NCI-H2196 (cell line): ENCODE measurements around the gene TNN.

Experiments
- DNase-seq: peaks from one replicate; lab custom pipeline; 2025; ENCODE audit not compliant: unreplicated experiment; lab: John Stamatoyannopoulos, UW

Gene TNN

DNA sequence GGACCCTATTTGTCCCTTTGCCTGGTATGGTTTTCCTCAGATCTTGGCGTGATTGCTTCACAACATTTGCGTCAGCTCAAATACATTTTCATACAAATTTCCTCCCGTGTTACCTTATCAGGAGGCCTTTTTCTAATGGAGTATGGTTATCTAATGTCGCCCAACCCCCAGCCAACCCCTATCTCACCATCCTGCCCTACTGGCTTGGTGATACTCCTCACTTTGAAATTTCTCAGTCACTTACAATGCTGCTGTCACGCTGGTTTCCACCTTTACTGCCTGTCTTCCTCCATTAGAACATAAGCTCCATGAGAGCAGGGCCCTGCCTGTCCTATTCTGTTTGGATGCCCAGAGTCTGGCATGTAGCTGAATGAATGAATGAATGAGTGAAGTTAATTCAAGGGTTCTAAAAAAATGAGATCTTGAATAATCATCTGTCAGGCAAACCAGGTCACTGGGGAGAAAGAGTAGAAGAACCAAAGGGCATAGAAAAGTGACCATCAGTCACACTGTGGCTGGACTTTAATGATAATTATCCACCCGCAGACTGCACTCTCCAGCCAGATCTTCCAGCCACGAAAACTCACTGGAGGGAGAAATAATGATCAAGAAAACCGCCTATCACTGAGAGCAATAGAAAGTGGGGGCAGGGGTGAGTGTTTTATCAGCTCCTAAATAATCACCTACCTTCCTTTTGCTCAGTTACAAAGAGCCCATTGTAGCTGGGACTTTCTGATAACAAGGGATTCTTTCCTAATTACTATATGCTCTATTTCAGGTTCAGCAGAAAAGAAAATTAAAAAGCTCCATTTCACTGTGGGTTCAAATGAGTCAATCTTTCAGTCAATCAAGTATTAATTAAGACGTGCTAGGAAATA is 103.6 kb downstream of the TNN start:
- DNase-seq: no peak

DNA sequence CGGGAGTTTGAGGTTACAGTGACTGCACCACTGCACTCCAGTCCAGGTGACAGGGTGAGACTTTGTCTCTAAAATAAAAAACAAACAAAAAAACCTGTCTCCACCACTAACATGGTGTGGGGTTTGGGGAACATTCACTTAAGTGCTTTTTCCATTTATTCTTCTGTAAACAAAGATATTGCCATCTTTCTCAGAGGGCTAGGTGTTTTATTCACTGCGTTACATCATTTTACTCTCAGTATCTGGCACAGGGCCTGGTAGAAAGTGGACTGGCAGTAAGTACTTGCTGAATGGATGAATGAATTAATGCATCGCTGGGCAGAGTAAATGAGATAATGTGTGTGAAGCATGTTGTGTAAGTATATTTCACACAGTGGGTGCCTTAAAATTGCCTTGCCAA is 104.9 kb downstream of the TNN start:
- DNase-seq: no peak

DNA sequence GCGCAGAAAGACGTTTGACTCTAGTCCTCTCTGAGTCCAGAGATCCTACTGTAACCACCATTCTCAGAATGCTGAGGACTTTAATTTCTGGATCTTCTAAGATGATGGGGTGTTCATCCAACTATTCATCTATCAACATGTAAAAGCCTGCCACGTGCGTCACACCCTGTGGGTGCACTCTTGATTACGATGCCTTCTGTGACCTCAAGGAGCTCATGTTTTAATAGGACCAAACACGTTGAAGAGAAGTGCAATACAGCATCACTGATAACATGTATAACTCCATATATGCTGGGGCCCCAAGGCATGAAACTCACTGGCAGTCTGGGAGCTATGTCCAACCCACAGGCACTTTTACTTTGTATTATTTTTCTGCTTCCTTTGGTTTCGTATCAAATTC is 105.9 kb downstream of the TNN start:
- DNase-seq: no peak

- DNase-seq: no peak
Measured at GRCh38 chr1:175174309-175175102, 106.9 kb downstream of the TNN start.

- no peak for DNase-seq
Measured at GRCh38 chr1:175176246-175176645, 108.6 kb downstream of the TNN start.

- no peak for DNase-seq
Measured at GRCh38 chr1:175178056-175178455, 110.4 kb downstream of the TNN start.

DNA sequence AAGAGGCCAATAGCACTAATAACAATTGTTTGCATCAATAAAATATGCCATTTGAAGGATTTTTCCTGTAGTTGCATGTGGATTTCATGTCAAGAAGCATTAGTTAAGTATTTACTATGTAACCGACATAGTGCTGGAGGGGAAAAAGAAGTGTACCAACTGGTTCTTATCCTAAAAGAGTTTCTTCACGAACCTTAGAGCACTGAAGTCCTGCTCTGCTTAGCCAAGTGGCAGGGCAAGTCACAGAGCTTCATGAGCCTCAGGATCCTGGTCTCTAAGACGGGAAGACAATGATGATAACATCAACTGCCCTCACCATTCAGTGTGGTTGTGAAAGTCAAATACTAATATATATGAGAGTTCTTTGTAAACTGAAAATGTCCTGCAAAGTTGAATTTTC is 110.8 kb downstream of the TNN start:
- DNase-seq: no peak

DNA sequence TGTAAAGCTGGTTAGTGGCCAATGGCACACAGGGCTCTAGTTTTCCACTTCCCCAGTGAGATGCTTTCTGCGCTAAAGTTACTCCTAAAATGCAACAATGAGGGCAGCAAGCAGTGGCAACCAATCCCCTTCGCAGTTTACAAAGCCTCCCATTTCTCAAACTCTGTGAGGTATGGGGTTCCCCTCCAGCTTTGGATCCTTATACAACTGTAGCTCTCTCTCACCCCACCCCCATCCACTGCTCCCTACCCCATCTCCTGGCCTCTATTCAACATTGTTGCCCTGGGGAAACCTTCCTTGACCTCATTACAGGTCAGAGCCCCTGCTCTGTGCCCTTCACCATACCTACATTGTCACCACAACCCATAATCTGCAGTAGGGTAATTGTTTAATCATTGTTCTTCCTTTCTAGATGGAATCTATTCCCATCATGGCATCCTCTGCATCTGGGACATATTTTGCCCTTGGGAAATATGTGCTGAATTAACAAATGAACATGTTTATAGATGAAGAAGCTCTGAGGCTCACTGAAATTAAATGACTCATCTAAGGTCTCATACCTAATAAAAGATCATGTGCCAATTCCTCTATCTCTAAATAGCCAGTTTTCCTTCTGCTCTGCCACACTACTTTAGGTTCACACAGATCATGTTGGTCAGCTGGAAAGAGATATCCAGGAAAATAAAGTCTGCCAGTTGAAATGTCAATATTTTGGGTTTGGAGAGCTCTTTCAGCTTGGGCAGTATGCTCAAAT is 112.4 kb downstream of the TNN start:
- DNase-seq: no peak

DNA sequence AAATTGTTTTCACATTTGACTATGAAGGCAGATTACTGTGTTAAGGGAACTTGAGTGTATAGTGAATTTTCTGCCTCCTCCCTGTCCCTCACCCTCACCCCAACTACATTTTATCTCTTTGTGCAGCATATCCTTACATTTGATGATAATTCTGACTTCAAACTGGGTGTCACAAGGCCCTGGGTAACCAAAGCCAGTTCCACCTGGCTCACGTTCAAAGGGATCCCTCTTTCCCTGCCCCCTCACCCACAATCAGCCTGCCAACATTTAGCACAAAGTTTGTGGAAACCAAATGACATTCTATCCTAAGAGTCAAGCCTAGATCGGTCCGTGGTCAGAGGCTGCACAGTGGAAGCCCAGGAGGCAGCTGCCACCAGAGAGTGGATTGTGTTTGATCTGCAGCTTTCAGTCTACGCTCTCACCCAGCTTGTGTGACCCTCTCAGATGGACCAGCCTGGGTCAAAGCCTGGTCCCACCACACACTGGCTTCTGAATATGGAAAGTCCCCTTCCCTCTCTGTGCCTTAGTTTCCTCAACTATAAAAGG is 114.6 kb downstream of the TNN start:
- no peak for DNase-seq

- DNase-seq: no peak
Measured at GRCh38 chr1:175183586-175183985, 116.0 kb downstream of the TNN start.

DNA sequence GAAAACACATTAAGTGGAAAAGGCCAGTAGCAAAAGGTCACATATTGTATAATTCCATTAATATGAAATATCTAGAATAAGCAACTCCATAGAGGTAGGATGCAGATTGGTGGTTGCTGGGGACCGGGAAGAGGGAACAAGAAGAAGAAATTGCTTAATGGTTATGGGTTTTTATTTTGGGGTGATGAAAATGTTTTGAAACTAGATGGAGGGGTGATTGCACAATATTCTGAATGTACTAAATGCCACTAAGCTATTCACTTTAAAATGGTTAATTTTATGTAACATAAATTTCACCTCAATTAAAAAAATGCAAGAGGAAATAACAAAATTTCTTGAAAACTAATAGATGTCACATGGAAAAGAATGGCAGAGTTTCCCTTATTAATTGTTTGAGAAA is 118.3 kb downstream of the TNN start:
- DNase-seq: no peak

GRCh38 chr1:175186433-175187160 is 119.0 kb downstream of the TNN start:
- DNase-seq: no peak

GRCh38 chr1:175188936-175189335 is 121.3 kb downstream of the TNN start:
- DNase-seq: no peak

GRCh38 chr1:175191659-175192058 is 124.0 kb downstream of the TNN start:
- no peak for DNase-seq

DNA sequence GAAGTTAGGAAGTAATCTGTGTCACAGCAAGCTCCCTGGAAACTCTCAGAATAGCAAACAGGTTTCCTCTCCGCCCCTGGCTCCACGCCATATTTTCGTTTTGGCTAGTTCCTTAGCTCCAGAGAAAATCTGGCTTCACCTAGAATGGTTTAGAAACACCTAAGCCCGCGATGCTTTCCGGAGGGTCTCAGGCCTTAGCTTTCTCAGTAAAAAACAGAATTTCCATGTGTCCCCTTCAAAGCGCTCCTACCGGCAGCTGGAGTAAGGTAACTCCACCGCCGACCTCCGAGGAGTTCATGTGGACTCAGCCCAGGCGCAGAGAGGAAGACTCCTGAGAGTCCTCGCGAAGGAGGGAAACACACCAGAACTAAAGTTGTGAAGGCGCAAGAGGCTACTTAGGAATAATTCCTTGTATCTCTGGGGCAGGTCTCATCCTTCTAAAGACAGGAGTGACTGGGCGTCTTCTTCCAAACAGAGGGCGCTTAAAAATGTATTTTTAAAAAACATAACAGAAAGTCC is 124.5 kb downstream of the TNN start:
- peak; percentile 34 for DNase-seq

DNA sequence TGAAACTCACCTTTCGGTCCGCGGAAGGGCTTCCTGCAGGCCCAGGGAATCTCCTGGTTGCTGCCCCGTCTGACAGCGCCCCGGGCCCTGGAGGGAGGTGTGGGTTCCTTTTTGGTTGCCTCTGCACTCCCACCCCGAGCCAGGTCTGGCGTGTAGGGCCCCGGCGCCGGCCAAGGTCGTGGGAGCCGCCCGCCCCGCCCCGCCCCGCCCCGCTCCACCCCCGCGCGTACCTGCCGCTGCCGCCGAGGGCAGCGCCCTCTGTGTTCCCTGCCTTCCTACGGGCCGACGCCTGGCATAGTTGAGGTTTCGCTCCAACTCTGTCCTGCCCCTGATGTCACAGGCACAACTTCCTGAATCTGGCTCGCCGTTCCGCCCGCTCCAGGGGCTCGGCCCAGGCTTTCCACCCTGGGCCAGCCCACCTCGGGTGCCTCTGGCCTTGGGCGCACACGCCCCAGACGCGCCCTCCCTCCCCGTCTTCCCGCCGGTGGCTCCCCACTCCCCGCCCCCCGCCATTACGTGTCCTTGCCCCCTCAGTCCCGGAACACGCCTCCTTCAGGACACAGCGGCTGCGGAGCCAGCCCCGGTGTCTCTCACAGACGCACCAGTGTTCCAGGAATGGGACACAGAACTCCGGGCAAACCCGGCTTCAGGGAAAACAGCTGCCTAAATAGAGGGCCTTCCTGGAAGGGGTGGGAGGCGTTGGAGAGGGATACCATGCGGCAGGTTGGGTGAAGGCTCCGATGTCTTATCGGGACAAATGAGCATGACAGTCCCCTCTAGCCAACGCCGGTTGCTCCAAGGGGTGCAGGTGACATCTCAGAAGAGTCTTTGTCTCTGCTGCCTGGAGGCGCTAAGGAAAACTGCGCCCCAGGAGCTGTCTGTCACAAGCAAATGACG is 125.2 kb downstream of the TNN start, which contains the start of gene KIAA0040:
TSS of gene KIAA0040 (minus strand) at position 147 of the 897 bp plus-strand sequence. CDS start 31,763 bp downstream, outside the sequence.
- DNase-seq: peak; percentile 55

DNA sequence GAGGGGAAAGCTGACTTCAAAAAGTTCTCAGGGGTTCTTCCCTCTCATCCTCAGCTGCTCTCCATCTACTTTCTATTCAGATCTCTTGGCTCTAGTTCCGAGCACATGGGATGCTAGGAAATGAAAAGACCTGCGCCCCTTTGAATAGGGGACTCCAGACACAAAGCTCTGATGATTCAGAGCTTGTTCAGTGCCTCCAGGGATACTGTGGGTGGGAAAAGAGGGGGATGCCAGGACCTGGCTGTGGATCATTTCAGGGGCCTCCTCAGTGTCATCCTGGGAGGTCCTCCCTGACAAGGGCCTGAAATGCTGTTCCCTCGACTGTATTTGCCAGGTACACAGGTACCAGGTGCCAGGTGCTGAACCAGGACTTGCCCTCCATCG is 125.9 kb downstream of the TNN start:
- no peak for DNase-seq

DNA sequence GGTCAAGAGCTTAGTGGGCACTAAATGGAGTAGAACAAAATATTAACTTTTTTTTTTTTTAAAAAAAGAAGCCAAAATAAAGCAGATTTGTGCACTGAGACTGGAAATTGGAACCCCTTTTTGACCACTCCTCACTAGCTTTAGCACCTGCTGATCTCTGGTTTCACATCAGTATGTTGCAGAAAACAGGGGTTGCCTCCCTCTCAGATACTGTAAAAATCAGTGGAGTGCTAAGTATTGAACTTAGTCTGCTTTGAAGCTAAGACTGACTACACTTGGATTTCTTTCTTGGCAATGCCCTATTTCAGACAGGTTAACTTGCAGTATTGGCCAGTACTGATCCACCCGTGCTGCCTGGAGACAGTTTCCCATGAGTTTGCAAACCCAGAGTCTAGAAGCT is 127.6 kb downstream of the TNN start:
- no peak for DNase-seq

DNA sequence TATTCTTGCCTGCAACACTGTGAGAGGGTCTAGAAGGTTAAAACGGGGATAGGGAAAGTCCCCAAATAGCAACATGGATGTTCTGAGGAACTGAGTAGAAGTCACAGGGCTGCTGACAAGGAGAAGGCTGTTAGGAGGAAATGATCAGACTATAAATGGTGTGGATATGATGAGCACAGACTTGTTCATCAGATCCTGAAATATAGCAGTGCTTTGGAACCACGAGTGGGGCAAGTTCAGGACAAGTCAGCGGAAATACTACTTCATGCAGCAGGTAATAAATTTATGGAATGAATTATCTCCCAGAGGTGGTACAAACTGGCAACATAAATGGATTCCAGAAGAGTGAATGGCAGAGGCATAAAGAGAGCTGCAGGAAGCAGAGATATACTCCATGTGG is 128.2 kb downstream of the TNN start:
- no peak for DNase-seq
